Neural cell (in vitro differentiated cells): ENCODE measurements around the gene NTSR2. TPM values are rescaled to one million over a fixed set of nuclear protein-coding genes. Genes with fewer than 3 reads are reported as not detected.

Experiments used
- H2AFZ ChIP-seq: fragments of 200-600, 300-800 bp; sonication (generic), shearing (Covaris generic); 2 replicates; pipeline ENCODE4 v1.6.0; 2014; ENCODE audit warnings: low read depth, mild to moderate bottlenecking, antibody characterized with exemption, low read length, moderate library complexity
- H3F3A ChIP-seq: fragments of 200-600 bp; shearing (Covaris generic); 2 replicates; pipeline ENCODE4 v1.6.1; 2016; ENCODE audit warnings: mild to moderate bottlenecking, moderate library complexity, mixed read lengths, antibody characterized with exemption, low read length; ENCODE audit not compliant: insufficient read depth, poor library complexity, severe bottlenecking
- H3K27ac ChIP-seq: fragments of 200-600, 300-800 bp; sonication (generic), shearing (Covaris generic); 2 replicates; pipeline ENCODE4 v1.5.1; 2014; ENCODE audit warnings: mild to moderate bottlenecking, low read length, moderate library complexity
- H3K27me3 ChIP-seq: fragments of 300-800, 200-600 bp; sonication (generic), shearing (Covaris generic); 2 replicates; pipeline ENCODE4 v1.6.0; 2014; ENCODE audit warnings: mild to moderate bottlenecking, low read depth, low read length, moderate library complexity; ENCODE audit not compliant: insufficient read depth
- H3K36me3 ChIP-seq: fragments of 300-800, 200-600 bp; sonication (generic), shearing (Covaris generic); 2 replicates; pipeline ENCODE4 v1.5.1; 2014; ENCODE audit warnings: mild to moderate bottlenecking, antibody characterized with exemption, low read length, moderate library complexity; ENCODE audit not compliant: insufficient read depth
- H3K4me2 ChIP-seq: fragments of 300-800, 200-600 bp; sonication (generic), shearing (Covaris generic); 2 replicates; pipeline ENCODE4 v1.6.0; 2014; ENCODE audit warnings: mild to moderate bottlenecking, low read length
- H3K4me3 ChIP-seq: fragments of 300-800, 200-600 bp; sonication (generic), shearing (Covaris generic); 2 replicates; pipeline ENCODE4 v1.5.1; 2014; ENCODE audit warnings: mild to moderate bottlenecking, low read length, moderate library complexity
- H3K79me2 ChIP-seq: fragments of 200-600 bp; shearing (Covaris generic); replicated peaks from 2 replicates; pipeline ENCODE4 v1.6.0; 2014; ENCODE audit warnings: mild to moderate bottlenecking, low read length, moderate library complexity; ENCODE audit not compliant: insufficient read depth
- H3K9ac ChIP-seq: fragments of 300-800, 200-600 bp; sonication (generic), shearing (Covaris generic); 2 replicates; pipeline ENCODE4 v1.6.1; 2016; ENCODE audit warnings: mild to moderate bottlenecking, low read length, mixed read lengths
- H3K9me2 ChIP-seq: fragments of 200-600 bp; shearing (Covaris generic); 2 replicates; pipeline ENCODE4 v1.6.1; 2016; ENCODE audit warnings: mild to moderate bottlenecking, low read length, mixed read lengths; ENCODE audit not compliant: insufficient read depth
- H3K9me3 ChIP-seq: fragments of 200-600, 300-800 bp; sonication (generic), shearing (Covaris generic); 2 replicates; pipeline ENCODE4 v1.6.1; 2016; ENCODE audit warnings: mild to moderate bottlenecking, mixed run types, low read length, moderate library complexity, mixed read lengths
- H4K20me1 ChIP-seq: fragments of 200-600 bp; shearing (Covaris generic); 2 replicates; pipeline ENCODE4 v1.6.1; 2016; ENCODE audit warnings: mild to moderate bottlenecking, mixed run types; ENCODE audit not compliant: insufficient read depth
- CTCF ChIP-seq: fragments of 450-650 bp; IDR thresholded peaks from 2 replicates; pipeline ENCODE4 v1.5.1; 2014; ENCODE audit warnings: antibody characterized with exemption, mild to moderate bottlenecking, moderate library complexity; ENCODE audit not compliant: poor library complexity, severe bottlenecking
- EP300 ChIP-seq: fragments of 450-650 bp; conservative IDR thresholded peaks from 2 replicates; pipeline ENCODE4 v1.6.1; 2014; ENCODE audit warnings: antibody characterized with exemption, mild to moderate bottlenecking, moderate library complexity; ENCODE audit not compliant: poor library complexity, severe bottlenecking
- EZH2 ChIP-seq: fragments of 200-600, 300-800 bp; shearing (Covaris generic), sonication (generic); IDR thresholded peaks from 2 replicates; pipeline ENCODE4 v1.6.1; 2014; ENCODE audit warnings: antibody characterized with exemption, low read length, borderline replicate concordance, mild to moderate bottlenecking; ENCODE audit not compliant: insufficient read depth, poor library complexity, severe bottlenecking
- MXI1 ChIP-seq: fragments of 450-650 bp; conservative IDR thresholded peaks from 2 replicates; pipeline ENCODE4 v1.6.1; 2014; ENCODE audit warnings: antibody characterized with exemption, mild to moderate bottlenecking; ENCODE audit not compliant: poor library complexity, severe bottlenecking
- POLR2AphosphoS5 ChIP-seq: IDR thresholded peaks from 2 replicates; pipeline ENCODE4 v1.6.1; 2012
- RAD21 ChIP-seq: fragments of 450-650 bp; conservative IDR thresholded peaks from 2 replicates; pipeline ENCODE4 v1.6.1; 2014; ENCODE audit warnings: antibody characterized with exemption, mild to moderate bottlenecking, moderate library complexity
- REST ChIP-seq: IDR thresholded peaks from 2 replicates; pipeline ENCODE4 v1.6.1; 2012; ENCODE audit warnings: borderline replicate concordance
- SMC3 ChIP-seq: fragments of 450-650 bp; conservative IDR thresholded peaks from 2 replicates; pipeline ENCODE4 v1.6.1; 2014; ENCODE audit warnings: antibody characterized with exemption, mild to moderate bottlenecking, moderate library complexity; ENCODE audit not compliant: poor library complexity
- TAF1 ChIP-seq: IDR thresholded peaks from 2 replicates; pipeline ENCODE4 v1.6.1; 2012; ENCODE audit warnings: low read depth
- polyA plus RNA-seq: library from polyadenylated mRNA; depleted of rRNA; stranded (reverse); fragments of >200 nt; gene quantifications from 2 replicates; pipeline ENCODE4 v1.2.3, GENCODE V29; 2014

The NTSR2 gene
- polyA plus RNA-seq, 1 donor from 2014 or later = not detected

- no peaks in the 10 kb centered on the region for H3K9me2 ChIP-seq
- no peaks in the 10 kb centered on the region for H3F3A ChIP-seq
- no peak overlapping the region for H2AFZ ChIP-seq
- TF ChIP-seq CTCF (no peak), RAD21 (no peak), SMC3 (no peak), POLR2AphosphoS5 (no peak), EZH2 (no peak), EP300 (no peak), TAF1 (no peak), REST (no peak), MXI1 (no peak)
- no peak overlapping the region for H3K27ac ChIP-seq
- H3K4me3 ChIP-seq = no peak overlapping the region
- H3K27me3 ChIP-seq = no peaks in the 10 kb centered on the region
- no peak overlapping the region for H3K4me2 ChIP-seq
- H3K79me2 ChIP-seq = no peaks in the 10 kb centered on the region
- no peak overlapping the region for H3K9ac ChIP-seq
- no peaks in the 10 kb centered on the region for H4K20me1 ChIP-seq
- no peaks in the 10 kb centered on the region for H3K36me3 ChIP-seq
- H3K9me3 ChIP-seq = no peaks in the 10 kb centered on the region
Measured at GRCh38 chr2:11617527-11617926, 52.5 kb downstream of the NTSR2 start.

GRCh38 chr2:11616851-11617415 is 53.1 kb downstream of the NTSR2 start:
- no peaks in the 10 kb centered on the region for H3K79me2 ChIP-seq
- no peaks in the 10 kb centered on the region for H3K9me2 ChIP-seq
- no peak overlapping the region for H3K4me3 ChIP-seq
- H3K9me3 ChIP-seq = no peaks in the 10 kb centered on the region
- TF ChIP-seq RAD21 = no peak
- no peak for TF ChIP-seq POLR2AphosphoS5
- no peak for TF ChIP-seq TAF1
- TF ChIP-seq MXI1 = no peak
- TF ChIP-seq SMC3 = no peak
- TF ChIP-seq EP300 = no peak
- no peak for TF ChIP-seq CTCF
- no peak for TF ChIP-seq EZH2
- no peak for TF ChIP-seq REST
- H4K20me1 ChIP-seq = no peaks in the 10 kb centered on the region
- H3K27me3 ChIP-seq = no peaks in the 10 kb centered on the region
- no peak overlapping the region for H3K9ac ChIP-seq
- no peaks in the 10 kb centered on the region for H3K36me3 ChIP-seq
- no peak overlapping the region for H3K4me2 ChIP-seq
- H2AFZ ChIP-seq = no peak overlapping the region
- no peak overlapping the region for H3K27ac ChIP-seq
- no peaks in the 10 kb centered on the region for H3F3A ChIP-seq
